ENCODE results near the gene ACTRT3. TPM values are rescaled to one million over a fixed set of nuclear protein-coding genes. Genes with fewer than 3 reads are reported as not detected.

The ACTRT3 gene
- total and polyA plus RNA-seq, 12 donors = 0.32 to 4.4 (median 1.7) TPM

- no peak for DNase-seq
- Histone ChIP-seq H3K36me3 (replicated peaks in 1 of 2) (peaks cover 0 to 76% of the 10 kb centered on the region in 2 donors), H3K27ac (no peak overlapping the region), H3K9me3 (replicated peaks in 1 of 3) (no peaks in the 10 kb centered on the region), H3K27me3 (no peaks in the 10 kb centered on the region), H3K4me1 (replicated peaks in 1 of 2) (peaks cover 0 to 10% of the 10 kb centered on the region in 2 donors), H3K4me3 (no peak overlapping the region)
- 57 to 73% (median 64%) methylated on average over 2 of the region's 2 CpGs for WGBS, 4 donors
- intact Hi-C loops (cut with DNase I) = loop anchor here in 1 of 2 donors (10.0 kb wide), 1 partner anchor 194 kb away; no protein-coding TSS in a partner anchor
- TF ChIP-seq CTCF (IDR thresholded peaks at IDR 0.05) (no peak), POLR2A (IDR thresholded peaks at IDR 0.05) (no peak)
Measured at GRCh38 chr3:169780742-169781141, 11.4 kb upstream of the ACTRT3 start.

DNA sequence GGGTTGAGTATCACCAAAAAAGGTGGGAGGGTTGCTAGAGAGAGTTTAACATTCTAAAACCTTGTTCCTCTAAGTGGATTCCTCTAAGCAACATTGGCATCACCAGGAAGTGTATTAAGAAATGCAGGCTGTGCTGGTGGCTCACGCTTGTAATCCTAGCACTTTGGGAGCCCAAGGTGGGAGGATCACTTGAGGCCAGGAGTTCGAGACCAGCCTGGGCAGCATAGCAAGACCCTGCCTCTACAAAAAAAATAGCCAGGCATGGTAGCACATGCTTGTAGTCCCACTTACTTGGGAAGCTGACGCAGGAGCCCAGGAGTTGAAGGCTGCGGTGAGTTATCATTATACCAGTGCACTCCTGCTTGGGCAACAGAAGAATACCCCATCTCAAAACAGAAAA, 8.5 kb upstream of the ACTRT3 start:
- no peaks in the 10 kb centered on the region for H3K9me3 ChIP-seq (replicated peaks in 1 of 3)
- H3K27me3 ChIP-seq = no peaks in the 10 kb centered on the region
- peaks cover 0 to 31% of the 10 kb centered on the region in 2 donors for H3K4me1 ChIP-seq (replicated peaks in 1 of 2)
- H3K36me3 ChIP-seq (replicated peaks in 1 of 2) = peaks cover 0 to 59% of the 10 kb centered on the region in 2 donors
- TF ChIP-seq POLR2A (IDR thresholded peaks at IDR 0.05) (no peak), CTCF (IDR thresholded peaks at IDR 0.05) (no peak)
- no peak overlapping the region for H3K27ac ChIP-seq
- no peak overlapping the region for H3K4me3 ChIP-seq
- no peak for DNase-seq
- 70 to 94% (median 83%) methylated on average over 3 to 4 of the region's 4 CpGs for WGBS, 4 donors
- intact Hi-C loops (cut with DNase I) = no loop called here

DNA sequence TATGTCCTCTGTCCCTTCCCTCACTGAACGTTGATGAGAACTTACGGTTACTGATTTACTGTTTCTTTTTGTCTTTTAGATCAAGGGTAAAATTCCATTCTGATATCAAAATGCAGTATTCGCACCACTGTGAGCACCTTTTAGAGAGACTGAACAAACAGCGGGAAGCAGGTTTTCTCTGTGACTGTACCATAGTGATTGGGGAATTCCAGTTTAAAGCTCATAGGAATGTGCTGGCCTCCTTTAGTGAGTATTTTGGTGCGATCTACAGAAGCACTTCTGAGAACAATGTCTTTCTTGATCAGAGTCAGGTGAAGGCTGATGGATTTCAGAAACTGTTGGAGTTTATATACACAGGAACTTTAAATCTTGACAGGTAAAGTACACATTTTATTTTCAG, 4.8 kb upstream of the ACTRT3 start:
- TF ChIP-seq POLR2A (IDR thresholded peaks at IDR 0.05) (no peak), CTCF (IDR thresholded peaks at IDR 0.05) (no peak)
- no peaks in the 10 kb centered on the region for H3K9me3 ChIP-seq (replicated peaks in 1 of 3)
- H3K27me3 ChIP-seq = no peaks in the 10 kb centered on the region
- no peak for DNase-seq
- H3K36me3 ChIP-seq (replicated peaks in 1 of 2) = peaks cover 0 to 24% of the 10 kb centered on the region in 2 donors
- intact Hi-C loops (cut with DNase I) = no loop called here
- H3K4me3 ChIP-seq = peak overlapping the region in 1 of 4 donors; percentile 83
- H3K4me1 ChIP-seq (replicated peaks in 1 of 2) = peaks cover 0 to 30% of the 10 kb centered on the region in 2 donors
- peak overlapping the region in 3 of 5 donors; percentile 97 to 100 (median 99) for H3K27ac ChIP-seq
- 48 to 58% (median 54%) methylated on average over 5 of the region's 5 CpGs for WGBS, 4 donors

DNA sequence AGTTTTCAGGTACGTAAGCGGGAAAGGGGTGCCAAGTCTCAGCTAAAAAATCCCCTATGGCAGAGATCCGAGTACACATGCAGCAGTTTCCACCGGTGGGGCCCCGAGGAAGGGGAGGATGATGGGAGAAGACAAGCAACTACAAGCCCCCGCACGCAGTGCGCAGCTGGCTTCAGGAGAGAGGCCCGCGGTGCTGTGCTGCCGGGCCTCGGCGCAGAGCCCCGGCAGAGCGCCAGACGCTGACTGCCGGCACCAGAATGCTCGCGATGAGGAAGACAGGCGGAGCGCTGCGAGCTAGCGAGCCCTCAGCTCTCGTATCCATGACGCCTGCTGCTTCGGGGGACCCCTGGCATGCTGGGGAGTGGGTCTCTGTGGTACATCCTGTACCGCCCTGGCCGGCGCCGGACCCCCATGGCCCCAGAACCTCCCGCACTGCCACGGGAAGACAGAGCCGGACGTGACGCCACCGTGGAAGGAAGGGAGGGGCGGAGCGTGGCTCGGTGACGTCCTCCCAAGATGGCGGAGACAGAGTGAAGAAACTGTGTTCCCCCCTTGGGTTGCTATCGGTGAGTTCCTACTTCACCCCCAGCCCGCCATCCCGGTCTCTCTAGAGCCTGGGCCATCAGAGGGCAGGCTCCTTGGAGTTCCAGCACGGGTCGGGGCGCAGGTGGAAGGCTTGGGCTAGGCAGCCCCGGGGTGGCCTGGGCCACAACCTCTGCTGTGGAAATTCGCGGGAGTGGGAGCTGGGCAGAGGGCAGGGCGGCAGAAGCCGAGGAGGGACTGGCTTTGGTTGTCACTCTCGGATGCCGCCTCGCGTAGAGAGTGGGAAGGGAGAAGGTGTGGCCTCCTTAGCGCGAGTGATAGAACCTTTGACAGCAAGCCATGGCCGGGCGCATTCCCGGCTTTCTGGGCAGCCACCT, 3.8 kb upstream of the ACTRT3 start, which contains the start of gene MYNN:
TSS of gene MYNN (plus strand) at position 500 of the 920 bp plus-strand sequence. CDS start 900 bp downstream, outside the sequence.
- Histone ChIP-seq H3K9me3 (replicated peaks in 1 of 3) (no peaks in the 10 kb centered on the region), H3K4me3 (peak within 1 kb of the TSS; percentile 69 to 92 (median 84)), H3K36me3 (replicated peaks in 1 of 2) (peaks cover 0 to 16% of the 10 kb centered on the region in 2 donors), H3K27ac (peak within 1 kb of the TSS; percentile 96 to 100 (median 99)), H3K27me3 (no peaks in the 10 kb centered on the region), H3K4me1 (replicated peaks in 1 of 2) (peaks cover 0 to 30% of the 10 kb centered on the region in 2 donors)
- TF ChIP-seq POLR2A (IDR thresholded peaks at IDR 0.05) (peak; percentile 91 to 95), CTCF (IDR thresholded peaks at IDR 0.05) (peak in 4 of 6 experiments; percentile 2 to 25 (median 19))
- WGBS, 4 donors = 0 to 1% (median 0%) methylated on average over 14 to 61 of the region's 61 CpGs
- intact Hi-C loops (cut with DNase I) = no loop called here
- peak; percentile 91 to 96 (median 93) for DNase-seq
